AG09319 (cell line): ENCODE data around the gene CACNA1C.
A peak's percentile ranks its signal among the peaks of the same experiment; 100 is the strongest.

Experiments
- DNase-seq: peaks from one replicate; pipeline ENCODE4 v3.0.0-alpha.2; 2010; ENCODE audit warnings: low read depth; ENCODE audit errors: extremely low read depth
- TF ChIP-seq, protein P1 (sequence below): IDR thresholded peaks from 2 replicates; pipeline ENCODE4 v1.5.1; 2011; ENCODE audit warnings: low read depth, mild to moderate bottlenecking, inconsistent platforms, low read length, moderate library complexity

Gene CACNA1C

GRCh38 chr12:2326470-2326869, 273.7 kb downstream of the CACNA1C start:
- DNase-seq = no peak
- TF ChIP-seq, protein P1, sequence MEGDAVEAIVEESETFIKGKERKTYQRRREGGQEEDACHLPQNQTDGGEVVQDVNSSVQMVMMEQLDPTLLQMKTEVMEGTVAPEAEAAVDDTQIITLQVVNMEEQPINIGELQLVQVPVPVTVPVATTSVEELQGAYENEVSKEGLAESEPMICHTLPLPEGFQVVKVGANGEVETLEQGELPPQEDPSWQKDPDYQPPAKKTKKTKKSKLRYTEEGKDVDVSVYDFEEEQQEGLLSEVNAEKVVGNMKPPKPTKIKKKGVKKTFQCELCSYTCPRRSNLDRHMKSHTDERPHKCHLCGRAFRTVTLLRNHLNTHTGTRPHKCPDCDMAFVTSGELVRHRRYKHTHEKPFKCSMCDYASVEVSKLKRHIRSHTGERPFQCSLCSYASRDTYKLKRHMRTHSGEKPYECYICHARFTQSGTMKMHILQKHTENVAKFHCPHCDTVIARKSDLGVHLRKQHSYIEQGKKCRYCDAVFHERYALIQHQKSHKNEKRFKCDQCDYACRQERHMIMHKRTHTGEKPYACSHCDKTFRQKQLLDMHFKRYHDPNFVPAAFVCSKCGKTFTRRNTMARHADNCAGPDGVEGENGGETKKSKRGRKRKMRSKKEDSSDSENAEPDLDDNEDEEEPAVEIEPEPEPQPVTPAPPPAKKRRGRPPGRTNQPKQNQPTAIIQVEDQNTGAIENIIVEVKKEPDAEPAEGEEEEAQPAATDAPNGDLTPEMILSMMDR = no peak

DNA sequence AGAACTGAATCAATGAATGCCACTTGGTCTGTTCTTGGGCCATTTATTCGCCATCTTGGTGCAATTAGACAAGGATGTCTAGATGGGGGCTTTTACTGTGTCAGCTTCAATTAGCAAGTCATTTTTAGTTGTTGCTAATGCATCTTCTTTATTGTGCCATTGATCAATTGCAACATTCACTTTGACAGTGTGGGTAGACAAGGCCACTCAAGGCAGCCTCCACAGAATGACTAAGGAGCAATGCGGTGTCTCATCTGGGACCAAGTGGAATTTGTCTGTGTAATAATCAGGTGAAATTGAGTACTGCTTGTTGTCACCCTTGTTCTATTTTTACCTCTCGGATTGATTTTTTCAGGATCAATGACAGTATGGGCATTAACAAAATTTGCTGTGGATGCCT, 275.9 kb downstream of the CACNA1C start:
- TF ChIP-seq, protein P1 = no peak
- no peak for DNase-seq

- DNase-seq = no peak
- TF ChIP-seq, protein P1 = no peak
Observed at GRCh38 chr12:2329661-2330210, 276.9 kb downstream of the CACNA1C start.

DNA sequence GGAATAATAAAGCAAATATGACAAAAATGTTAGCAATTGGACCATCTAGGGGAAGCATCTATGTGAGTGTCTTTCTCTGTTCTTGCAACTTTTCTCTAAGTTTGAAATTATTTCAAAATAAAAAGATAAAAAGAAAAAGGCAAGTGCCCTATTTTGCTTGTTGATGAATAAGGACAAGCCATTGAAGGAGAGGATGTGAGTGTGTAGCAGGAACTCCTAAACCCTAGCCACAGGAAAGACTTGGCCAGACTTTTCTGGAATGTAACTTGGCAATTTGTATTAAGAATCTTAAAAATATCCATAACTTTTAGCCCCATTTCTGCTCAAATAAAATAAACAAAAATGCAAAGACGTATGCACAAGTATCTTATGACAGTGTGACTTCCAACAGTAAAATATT, 279.4 kb downstream of the CACNA1C start:
- peak; percentile 39 for DNase-seq
- TF ChIP-seq, protein P1 = no peak

DNA sequence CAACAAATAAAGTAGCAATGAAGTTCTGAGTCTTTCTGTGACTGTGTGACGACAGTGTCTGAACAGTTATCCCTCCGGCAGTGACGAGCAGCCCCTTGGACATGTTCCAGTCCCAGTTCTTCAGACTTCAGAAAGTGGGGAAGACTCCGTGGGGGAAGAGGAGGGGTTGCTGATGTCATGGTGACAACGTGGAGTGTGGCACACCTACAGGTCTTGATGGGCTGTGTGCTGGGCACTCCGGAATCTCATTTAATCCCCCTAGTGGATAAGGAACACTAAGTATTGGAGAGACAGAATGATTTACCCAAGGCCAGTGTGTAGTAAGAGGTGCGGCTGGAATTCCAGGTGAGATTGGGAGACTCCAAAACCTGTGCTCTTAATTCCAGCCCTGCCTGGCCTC, 280.2 kb downstream of the CACNA1C start:
- TF ChIP-seq, protein P1 = no peak
- no peak for DNase-seq

DNA sequence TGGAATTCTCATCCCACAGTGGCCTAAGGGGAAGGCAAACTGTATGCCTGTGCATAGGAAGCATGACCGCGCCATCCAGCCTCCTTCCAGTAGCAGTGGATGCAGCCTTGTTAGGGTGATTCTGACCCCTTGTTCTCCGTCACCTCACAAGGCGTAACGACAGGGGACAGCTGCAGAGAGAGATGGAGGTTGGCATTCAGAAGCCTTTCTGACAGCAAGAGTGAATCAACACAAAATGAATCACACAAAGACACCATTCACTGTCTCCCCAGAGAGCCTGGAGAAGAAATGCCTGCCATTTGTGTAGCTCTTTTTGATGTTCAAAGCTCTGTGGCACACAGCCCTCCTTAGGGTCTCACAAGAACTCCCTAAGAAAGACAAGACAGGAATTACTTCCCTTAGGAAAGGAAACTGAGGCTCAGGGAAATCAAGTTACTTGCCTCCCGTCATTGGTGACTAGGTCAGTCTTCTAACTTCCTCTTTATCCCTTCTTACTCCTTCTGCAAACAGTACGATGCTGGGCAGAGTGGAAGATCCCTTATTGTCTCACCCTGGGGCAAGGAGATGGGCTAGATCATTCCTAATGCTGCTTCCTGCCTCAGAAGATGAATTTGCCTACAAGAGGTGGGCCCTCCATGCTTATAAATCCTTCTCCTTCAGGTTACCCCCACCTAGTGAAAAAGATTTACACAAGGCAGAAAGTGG, 280.9 kb downstream of the CACNA1C start:
- DNase-seq = no peak
- TF ChIP-seq, protein P1 = no peak

GRCh38 chr12:2334271-2334670, 281.5 kb downstream of the CACNA1C start:
- TF ChIP-seq, protein P1 = no peak

More at GRCh38 chr12:2334271-2334670, 281.5 kb downstream of the CACNA1C start:
- no peak for DNase-seq
